HS-5 (cell line): ENCODE results near the gene PCNX4.

Experiments used
- DNase-seq: peaks from one replicate; pipeline ENCODE4 v3.0.0-alpha.2; 2012; ENCODE audit warnings: low read depth

Gene PCNX4

DNA sequence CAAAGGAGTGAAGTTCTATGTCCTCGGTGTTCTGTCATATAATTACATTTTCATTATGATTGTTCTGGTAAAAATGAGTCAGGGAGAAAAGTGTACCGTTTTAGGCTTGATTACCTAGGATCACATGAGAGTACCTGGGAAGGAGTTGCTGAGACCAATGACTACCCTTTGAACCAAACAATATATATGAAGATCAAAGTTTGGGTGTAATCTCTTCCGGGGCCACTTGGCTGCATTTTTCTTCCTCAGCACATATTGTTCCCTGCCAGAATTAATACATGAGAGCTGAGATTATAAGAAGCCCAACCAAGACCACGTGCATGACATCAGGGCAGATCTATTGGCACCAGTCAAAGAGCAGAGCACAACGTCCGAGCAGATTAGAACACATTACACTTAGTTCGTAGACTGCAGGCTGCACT, 114.5 kb downstream of the PCNX4 start:
- no peak for DNase-seq

DNA sequence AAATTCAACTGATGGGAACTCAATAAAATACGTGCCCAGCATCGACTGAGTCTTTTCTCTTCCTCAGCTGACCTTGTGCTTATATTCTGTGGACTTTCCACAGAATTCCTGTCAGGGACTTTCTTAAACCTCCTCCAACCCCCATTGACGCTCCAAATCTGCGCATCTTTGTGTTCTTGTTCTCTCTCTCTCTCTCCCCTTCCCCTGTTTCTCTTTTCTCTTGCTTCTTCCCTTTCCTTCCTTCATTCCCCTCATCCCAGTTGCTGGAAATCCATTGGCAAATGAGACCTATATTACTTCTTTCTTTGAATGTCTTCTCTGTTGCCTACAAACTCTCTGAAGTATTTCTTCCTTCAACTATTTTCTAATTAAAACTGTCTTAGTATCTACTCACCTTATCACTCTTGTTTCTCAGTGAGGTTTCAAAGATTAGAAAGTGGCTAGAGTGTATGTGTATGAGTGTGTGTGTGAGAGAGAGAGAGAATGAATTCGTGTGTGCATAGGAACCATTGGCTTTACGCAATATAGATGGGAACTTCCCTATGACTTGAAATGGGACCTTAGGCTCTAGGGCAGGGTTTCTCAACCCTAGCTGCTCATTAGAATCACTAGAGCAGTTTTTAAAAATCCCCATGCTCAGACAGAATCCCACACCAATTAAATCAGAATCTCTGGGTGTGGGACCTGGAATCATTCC, 115.3 kb downstream of the PCNX4 start:
- DNase-seq = no peak

DNA sequence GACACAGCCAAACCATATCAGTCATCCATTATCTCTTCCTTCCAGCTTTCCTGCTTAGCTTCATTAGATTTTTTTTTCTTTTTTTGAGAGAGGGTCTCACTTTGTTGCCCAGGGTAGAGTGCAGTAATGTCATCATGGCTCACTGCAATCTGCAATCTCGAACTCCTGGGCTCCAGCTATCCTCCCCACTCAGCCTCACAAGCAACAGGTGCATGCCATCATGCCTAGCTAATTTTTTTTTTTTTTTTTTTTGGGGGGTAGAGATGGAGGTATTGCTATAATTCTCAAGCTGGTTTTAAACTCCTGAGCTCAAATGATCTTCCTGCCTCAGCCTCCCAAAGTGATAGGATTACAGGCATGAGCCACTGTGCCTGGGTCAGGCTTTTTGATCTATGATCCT, 119.0 kb downstream of the PCNX4 start:
- DNase-seq = no peak

DNA sequence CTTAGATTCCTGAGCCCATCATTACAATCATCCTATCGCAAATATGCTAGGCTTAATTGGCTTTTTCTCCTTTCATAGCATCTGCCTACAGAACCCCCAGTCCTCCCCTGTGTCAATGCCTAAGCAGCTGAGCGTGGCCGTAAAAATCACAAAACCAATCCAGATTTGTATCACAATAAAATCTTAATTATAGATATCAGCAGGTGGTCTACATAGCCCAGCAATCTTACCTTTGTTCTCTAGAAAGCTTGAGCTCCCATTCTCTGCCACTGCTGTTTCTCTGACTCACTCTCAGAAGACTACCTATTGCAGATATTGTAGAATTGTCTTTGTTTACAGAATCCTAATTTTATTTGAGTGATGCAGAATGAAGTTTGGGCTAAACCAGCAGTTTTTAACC, 119.4 kb downstream of the PCNX4 start:
- DNase-seq = no peak

DNA sequence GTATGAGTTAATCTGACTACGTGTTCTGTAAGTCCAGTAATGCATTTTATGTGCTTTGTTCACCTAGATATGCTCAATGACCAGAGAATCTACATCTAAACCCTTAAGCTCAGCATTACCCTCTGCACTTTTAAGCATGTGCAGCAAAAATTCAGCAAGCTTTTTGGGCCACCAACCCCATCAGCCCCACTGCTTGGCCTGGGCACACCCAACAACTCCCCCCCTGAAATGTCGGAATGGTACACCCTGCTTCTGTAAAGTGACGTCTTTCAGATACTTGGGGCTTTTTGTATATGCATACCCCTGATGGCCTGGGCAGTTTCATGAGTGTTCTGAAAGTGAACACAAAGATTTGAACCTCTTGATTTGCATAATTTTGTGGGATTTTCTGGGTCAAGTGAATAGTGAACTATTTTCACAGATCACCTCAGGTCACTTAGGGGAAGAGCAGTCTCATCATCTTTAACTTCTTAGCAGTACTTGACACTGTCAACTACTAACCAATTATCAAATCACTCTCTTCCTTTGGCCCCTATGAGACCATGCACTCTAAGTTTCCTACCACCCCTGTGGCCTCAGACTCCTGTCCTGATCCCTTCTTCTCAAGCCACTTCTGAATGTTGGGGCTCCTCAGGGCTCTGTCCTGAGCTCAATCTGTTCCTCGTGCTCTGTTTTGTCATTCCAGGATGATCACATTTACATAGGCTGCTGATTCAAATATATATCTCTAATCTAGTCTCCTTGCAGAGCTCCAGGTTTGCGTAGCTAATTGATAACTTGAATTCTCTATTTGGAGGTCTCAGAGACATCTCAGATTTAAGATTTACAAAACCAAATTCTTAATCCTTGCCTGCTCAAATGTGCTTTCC, 121.0 kb downstream of the PCNX4 start:
- DNase-seq = no peak

DNA sequence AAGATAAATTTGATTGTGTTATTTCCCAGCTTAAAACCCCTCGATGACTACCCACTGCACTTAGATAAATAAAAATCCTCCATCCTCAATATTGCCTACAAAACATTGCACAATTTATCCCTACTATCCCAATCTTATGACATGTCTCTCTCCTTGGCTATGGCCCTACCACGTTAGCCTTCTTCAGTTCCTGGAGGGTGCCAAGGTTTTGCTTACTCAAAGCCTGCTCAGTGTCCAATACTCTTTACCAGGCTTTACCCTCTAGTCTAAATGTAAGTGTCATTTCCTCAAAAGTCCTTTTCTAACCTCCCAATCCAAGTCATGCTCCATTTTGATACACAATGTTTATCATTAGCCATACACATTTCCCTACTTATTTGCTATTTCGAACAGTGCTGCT, 122.3 kb downstream of the PCNX4 start:
- DNase-seq = no peak

DNA sequence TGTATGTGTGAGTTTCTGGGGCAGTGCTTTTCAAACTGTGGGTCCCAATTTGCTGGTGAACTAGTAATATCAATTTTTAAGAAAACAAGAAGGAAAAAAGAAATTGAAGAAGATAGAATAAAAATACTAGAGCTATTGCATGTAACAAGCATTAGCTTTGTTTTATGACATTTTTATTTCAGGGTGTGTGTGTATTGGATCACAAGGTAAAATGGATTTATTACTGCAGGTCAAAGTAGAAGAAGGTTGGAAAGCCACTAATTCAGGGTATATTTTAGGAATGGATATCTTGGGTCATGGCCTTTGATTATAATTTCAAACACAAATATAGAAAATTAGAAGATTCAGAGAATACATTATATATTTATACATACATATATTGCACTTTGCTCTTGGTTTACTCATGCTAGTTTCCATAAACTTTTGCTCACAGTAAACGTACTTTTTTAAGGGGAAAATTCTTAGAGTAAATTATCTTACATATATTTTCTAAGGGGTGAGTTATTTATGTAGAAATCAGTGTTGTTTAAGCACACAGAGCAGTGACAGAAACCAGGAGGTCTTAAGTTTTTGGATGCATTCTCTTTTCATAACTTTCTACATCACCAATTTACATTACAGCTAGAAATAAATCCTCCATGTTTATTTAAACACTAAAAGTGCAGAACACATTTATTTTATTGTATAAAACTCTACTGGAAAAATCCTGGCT, 122.8 kb downstream of the PCNX4 start:
- DNase-seq = no peak

DNA sequence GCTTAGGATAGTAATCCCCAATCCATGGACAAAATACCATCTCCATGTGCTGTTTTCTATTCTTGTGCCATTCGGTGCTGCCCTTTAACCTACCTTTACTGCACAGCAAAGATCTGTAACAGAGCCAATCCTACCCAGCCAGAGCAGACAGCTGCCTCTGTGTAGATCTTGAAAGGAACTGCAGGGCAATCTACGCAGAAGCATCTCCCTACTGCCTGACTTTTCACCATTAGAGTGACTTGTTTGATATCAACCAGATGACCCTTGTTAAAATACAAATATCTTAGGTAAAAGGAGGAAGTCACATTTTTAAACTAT, 123.4 kb downstream of the PCNX4 start:
- DNase-seq = no peak

DNA sequence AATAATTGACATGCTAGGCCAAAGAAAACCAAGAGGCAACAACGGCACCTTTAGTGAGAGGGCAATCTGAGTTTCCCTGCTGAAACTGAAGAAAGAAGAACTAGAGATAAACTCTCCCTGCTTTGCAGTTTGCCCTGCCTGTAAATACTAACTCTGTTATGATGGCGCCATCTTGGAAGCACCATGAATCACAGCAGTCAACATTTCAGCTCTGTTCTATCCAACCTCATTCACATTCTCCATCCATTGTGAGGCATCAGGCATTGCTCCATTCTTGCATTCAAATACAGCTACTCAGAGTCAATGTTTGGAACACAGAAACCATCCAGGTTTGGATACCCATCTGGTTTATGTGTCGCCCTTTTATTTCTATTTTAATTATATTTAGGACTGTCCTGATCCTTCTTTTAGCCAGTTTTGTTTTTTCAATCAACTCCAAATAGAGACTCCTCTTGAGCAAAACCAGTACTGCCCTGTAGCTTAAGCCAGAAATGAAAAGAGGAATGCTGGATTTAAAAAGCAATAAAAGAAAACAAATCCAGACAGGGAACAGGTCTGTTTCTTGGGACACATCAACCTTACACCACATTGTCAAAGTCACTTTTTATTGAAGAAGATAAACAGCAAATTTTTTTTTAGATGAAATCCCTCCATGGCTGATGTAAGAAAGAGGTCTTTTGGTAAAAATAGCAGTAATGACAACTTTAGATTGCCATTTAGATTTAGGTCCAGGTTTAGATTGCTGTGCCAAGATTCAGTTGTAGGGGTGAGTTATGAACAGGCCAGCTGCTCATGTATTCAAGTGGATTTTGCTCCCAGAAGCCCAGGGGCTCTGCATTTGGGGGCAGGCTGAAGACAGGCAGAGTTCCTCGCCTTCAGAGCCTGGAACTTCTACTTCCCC, 124.0 kb downstream of the PCNX4 start:
- no peak for DNase-seq

DNA sequence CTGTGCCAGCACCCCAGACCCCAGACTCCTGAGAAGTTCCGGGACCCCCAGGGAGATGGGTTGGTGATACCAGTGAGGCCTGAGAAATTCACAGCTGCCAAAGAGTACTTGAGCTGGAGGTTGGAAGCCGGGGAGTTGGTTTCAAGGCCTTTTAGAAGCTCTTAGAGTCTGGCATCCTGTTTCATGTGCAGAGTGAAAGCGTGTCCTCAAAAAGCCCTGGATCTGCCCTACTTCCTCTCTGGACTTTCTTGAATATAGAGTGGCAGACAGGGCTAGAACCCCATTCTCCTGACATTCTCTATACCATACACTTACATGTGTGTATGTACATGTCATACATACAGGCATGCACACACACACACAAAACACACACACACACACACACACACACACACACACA, 126.0 kb downstream of the PCNX4 start:
- DNase-seq = no peak
